Superior temporal gyrus (tissue), 1 donor: ENCODE data around the gene PCGF3.
"Not testable (repeated sequence)": the region's sequence is repeated elsewhere in the genome, so short reads cannot be mapped to it uniquely, and the experiment has no call there.

Experiments
- DNase-seq: peaks from one replicate; pipeline ENCODE4 v3.0.0-alpha.2; 2016; ENCODE audit errors: extremely low spot score

PCGF3 gene

GRCh38 chr4:742742-743311, 37.2 kb downstream of the PCGF3 start:
- DNase-seq = peak; percentile 67

DNA sequence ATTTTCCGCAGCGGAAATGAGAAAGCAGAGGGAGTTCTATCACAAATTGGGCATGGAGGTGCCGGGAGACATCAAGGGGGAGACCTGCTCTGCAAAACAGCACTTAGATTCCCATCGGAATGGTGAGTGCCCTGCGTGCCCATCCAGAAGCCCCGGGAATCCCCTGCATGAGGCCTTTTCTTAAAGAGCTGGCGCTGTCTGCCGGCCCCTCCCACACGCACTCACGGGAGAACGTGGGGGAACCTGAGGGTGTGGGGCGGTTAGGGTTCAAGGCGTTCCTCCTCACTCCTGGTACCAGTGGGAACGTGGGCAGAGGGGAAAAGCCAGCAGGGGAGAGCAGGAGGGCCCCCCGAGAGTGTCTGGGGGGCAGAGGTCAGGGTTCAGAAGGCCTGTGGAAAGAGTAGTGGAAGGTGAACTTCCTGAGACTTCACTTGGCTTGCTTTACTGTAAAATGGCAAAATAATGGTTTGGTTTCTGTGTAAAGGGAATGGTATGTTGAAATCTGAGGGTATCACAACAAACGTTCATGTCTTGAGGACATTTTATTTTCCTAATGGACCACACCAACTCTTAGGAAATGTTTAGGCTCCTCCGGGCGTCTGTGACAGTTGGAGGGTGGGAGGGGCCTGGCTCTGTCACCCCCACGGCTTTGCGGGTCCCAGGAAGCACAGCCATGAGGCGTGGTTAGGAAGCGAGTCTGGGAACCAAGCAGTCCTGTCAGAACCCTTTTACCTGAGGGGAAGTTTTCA, 38.0 kb downstream of the PCGF3 start:
- no peak for DNase-seq

DNA sequence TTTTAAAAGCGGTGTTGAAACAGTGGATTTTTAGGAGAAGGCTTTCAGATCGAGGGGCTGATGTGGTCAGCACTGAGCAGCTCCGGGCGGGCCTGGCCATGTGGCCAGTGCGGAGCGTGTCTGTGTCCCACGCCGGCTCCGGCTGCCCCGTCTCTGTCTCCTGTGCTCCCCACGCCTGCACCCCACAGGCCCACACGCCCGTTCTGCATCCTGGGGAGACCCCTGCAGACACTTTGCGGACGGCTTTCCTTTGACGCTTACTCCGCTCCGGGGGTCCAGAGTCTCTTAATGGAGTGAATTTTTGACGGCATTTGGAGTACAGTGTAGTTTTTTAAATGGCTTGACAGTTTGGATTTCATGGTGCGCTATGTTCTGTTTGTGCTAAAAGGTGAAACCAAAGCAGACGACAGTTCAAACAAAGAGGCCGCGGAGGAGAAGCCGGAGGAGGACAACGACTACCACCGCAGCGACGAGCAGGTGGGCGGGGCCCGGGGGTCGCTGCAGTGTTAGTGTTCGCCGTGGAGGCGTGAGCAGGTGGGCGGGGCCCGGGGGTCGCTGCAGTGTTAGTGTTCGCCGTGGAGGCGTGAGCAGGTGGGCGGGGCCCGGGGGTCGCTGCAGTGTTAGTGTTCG, 38.7 kb downstream of the PCGF3 start:
- no peak for DNase-seq

DNA sequence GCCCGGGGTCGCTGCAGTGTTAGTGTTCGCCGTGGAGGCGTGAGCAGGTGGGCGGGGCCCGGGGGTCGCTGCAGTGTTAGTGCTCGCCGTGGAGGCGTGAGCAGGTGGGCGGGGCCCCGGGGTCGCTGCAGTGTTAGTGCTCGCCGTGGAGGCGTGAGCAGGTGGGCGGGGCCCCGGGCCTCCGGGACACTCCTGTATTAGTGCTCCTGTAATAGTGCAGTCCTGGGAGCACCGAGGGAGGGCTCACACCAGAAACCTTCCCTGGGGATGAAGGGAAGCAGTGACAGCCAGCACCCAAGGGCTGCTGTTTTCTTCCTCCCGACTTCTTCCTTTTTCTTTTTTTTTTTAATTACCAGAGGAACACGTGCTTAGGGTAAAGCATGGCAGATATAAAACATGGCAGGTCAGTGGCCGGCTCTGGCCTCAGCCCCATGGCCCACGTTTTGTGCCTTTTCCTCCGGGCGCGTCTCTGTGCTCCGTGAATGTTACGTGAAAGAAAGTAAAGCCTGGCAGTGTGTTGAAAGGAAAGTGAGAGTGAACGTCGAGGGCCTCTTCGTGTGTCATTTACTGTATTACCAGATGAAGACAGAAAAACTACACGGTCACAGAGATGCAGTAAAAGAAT, 42.0 kb downstream of the PCGF3 start:
- no peak for DNase-seq

DNA sequence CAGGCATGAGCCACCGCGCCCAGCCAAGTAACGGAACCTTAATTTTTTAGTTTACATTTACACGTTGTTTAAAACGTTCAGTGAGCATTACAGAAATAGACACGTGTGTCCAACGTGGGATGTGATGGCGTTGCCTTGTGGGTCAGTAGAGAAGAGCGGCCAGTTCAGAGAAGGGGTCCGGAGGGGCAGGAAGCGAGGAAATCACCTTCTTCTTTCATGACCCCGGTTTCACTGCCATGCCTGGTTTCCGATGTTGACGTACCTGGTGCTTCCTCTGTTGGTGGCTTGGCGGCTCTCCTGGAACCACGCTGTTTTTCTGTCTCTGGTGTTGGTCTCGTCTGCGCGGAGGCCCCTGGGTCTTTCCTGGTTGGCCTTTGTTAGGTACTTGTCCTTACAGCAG, 42.8 kb downstream of the PCGF3 start:
- DNase-seq = no peak

DNA sequence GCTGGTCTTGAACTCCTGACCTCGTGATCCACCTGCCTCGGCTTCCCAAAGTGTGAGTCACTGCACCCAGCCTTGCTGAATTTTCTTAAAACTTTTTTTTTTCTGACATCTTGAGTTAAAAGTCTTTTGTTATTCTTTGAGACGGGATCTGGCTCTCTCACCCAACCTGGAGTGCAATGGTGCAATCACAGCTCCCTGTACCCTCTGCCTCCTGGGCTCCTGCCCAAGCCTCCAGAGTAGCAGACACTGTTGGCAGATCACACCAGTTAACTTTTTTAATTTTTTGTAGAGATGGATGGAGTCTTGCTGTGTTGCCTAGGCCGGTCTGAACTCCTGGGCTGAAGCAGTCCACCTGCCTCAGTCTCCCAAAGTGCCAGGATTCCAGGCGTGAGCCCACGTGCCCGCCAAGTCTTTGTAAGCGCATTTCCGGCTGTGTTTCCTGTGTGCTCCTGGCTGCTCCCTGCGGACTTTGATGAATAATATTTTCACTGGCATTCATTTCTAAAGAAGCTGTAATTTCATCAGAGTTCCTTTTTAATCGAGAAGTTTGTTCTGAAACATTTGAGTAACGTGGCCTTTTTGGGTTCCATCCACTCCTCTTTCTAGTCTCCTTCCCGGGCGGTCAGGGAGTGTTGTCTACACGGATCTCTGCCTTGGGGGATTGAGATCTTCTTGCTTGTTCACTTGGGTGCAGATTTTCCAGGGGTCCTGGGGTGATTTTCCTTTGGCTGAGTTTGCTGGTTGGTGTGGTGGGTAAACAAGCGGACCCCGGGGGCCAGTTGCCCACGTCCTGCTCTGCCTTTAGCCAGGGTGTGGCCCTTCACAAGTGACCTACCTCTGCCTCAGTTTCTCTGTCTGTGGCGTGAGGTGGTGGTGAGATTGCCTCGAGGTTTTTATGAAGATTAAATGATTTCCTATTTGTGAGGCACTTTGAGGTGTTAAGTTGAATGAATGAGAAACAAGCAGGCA, 44.4 kb downstream of the PCGF3 start:
- DNase-seq = no peak

DNA sequence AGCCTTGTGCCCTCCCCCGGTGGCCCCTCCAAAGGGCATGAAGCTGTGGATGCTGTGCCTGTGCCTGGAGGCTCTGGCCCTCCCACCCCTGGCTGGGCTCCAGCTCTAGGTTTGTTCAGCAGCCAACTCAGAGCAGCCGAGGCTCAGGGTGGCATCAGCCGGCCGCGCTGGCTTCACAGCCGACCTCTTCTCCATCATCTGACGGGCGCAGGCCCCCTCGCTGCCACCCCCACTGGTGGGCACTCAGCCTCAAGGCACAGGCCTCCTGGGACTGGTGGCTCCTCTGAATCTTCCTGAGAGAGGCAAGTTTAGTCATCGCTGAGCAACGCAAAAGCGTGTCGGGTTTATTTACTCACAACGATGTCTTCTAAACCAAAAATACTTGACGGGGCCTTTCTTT, 46.0 kb downstream of the PCGF3 start:
- DNase-seq = no peak

- DNase-seq = no peak
Measured at GRCh38 chr4:752196-752861, 46.7 kb downstream of the PCGF3 start.

DNA sequence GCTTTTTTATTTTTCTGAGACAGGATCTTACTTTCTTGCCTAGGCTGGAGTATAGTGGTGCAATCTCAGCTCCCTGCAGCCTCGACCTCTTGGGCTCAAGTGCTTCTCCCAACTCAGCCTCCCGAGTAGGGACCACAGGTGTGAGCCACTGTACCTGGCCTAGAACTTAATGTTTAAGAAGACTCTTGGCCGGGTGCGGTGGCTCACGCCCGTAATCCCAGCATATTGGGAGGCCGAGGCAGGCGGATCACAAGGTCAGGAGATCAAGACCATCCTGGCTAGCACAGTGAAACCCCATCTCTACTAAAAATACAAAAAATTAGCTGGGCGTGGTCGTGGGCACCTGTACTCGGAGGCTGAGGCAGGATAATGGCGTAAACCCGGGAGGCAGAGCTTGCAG, 47.6 kb downstream of the PCGF3 start:
- DNase-seq = not testable (repeated sequence)

DNA sequence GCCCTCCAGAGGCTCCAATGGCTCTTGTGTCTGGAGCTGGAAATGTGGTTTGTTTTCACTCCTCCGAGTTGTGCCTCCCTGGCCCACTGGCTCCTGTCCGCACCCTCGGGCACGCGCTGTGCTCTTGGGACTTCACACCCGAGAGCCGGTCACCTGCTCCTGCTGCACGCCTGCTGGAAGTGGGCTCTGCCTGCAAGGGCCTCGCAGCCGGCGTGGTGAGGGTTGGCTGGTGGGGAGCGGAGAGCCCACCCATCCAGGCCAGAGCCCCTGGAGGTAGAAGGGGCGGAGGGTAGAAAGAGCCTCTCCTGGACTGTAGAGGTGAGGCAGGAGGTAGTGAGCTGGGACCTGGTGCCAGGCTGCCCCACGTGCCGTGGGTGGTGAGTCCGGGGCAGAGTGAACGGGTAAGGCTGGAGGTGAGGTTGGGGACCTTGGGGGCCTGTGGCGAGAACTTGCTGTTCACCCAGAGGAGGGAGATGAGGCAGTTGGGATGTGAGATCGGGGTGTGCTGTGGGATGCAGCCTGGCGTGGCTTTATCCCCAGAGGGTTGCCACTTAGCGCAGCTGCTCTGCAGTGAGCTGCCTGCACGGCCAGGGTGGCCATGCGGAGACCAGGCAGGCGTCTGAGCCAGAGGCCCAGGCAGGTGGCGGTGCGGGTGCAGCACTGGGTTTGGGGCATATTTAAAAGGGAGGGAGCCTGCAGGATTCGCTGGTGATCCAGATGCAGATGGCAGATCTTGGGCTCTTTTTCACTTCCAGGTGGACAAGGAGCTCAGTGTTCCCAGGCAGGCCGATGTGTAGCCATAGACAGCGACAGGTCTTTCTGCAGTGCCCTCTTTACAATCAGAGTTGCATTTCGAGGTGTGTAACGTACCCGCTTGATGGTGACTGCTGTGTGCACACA, 48.8 kb downstream of the PCGF3 start:
- DNase-seq = no peak

DNA sequence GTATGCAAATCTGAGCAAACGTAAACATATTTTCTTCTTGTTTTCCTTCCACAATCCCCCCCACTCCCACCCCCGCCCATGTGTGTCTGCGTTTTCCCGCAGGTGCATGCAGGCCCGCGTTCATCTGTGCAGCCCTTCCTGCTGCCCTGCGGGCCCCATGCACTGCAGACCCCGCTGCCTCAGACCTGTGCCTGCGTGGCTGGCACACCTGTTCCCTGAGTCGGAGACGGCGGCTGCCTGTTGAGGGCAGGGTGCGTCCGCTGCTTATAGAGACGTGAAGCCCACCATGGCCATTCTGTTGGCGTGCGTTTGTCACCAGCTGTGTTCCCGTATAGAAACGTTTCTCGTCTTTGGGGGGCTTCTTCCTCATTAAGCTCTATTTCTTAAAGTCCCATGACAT, 51.5 kb downstream of the PCGF3 start:
- DNase-seq = no peak

DNA sequence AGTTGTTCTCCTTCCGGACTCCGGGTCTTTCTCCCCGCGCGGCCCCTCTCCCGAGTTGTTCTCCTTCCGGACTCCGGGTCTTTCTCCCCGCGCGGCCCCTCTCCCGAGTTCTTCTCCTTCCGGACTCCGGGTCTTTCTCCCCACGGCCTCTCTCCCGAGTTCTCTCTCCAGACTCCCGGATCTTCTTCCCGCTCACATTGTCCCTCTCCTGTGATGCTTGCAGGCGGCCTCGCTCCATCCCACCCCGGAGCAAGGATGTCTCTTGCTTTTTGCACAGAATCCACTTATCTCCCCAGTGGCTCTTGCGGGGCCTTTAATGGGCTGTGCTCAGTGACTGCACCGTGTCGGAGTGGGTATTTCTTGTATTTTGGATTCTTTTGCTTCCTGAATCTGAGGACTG, 54.2 kb downstream of the PCGF3 start:
- DNase-seq = not testable (repeated sequence)

DNA sequence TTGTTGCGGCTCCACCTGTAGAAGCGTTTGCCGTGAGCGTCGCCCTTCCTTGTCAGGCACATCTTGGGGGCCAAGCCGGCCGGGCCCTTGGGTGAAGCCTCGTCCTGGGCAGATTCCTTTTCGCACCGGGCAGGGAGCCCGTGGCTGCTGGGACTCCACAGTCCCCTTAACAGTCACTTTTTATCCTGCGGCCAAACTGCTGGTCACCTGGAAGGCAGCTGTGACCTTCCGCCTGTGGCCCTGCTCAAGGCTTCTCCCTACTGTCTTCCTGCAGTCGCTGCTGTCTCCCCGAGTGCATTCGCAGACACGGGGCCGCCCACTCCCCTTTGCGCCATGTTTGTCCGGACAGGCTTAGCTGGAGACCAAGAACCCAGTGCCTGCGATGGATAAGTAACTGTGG, 55.0 kb downstream of the PCGF3 start:
- no peak for DNase-seq

- DNase-seq = no peak
Measured at GRCh38 chr4:761086-761485, 55.5 kb downstream of the PCGF3 start.

DNA sequence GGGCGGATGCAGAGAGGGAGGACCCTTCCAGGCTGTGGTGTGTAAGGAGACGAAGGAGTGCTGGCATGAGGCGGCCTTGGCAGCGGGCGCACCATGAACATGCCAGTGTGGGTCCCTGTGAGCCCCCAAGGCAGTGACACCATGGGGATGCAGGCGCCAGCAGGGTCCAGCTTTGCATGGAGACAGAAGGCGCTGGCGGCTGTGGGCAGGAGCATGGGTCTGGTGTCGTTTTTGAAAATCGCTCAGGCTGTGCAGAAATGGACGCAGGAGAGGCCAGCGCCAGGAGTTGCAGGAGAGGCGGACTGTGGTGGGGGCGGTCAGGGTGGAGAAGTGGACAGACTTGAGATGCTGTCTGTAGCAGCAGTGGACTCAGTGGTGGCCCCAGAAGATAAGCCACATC, 56.1 kb downstream of the PCGF3 start:
- no peak for DNase-seq

DNA sequence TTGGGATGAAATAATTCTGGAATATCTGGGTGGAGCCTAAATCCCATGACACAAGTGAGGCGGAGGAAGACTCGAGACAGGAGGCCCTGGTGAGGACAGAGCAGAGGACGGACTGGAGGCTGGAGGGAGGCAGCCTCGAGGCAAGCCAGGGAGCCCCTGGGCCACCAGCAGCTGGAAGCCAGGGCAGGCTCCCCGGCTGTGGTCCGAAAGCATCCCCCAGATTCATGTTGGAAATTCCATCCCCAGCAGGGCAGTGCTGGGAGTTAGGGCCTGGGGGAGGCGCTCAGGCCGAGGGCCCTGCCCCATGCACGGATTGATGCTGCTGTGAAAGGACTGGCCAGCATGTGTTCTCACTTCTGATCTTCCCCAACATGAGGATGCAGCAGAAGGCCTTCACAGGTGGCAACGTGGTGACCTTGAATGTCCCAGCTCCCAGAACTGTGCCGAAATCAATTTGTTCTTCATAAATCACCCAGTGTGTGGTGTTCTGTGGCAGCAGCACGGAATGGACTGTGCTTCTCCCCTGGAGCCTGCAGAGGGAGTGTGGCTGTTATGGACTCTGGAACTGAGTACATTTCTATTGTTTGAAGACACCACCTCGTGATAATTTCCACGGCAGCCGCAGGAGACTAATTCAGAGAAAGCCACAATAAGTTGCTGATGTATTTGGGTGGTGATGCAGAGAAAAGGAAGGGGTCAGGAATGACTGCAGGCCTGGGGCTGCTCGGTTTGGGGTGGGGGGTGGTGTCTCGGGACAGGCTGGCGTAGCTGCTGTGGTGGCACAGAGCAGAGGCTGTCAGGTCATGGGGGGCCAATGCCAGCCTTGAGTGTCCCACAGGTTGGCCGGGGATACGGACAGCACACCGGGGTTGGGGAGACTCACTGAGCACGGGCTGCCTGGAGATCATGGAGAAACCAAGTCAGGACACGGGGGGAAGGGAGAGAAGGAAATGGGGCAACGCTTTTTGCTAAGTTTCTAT, 56.9 kb downstream of the PCGF3 start:
- no peak for DNase-seq

- no peak for DNase-seq
Measured at GRCh38 chr4:763191-763810, 57.7 kb downstream of the PCGF3 start.

DNA sequence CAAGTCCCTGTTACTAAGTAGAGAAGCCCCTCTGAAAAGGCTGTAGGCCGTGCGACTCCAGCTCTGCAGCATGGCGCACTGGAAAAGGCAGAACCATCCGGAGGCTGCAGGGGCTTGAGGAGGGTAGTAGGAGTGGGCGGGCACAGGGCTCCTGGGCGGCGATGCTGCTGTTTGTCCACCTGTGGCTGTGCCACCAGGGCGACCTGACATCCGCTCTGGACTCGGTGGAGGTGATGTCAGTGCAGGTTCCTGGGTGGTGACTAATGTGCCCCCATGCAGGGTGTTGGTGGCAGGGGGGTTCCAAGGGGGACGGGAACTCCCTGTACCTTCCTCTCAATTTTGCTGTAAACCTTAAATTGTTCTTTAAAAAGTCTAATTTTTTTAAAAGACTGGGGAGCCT, 58.3 kb downstream of the PCGF3 start:
- DNase-seq = no peak
